Measurements from ENCODE around the gene GPC4. TPM values are rescaled to one million over a fixed set of nuclear protein-coding genes. Genes with fewer than 3 reads are reported as not detected.

The GPC4 gene
- polyA plus RNA-seq (2013, experiment 1 of 2; ENCODE audit: insufficient read length), result 29.7 TPM
- 30.5 TPM for polyA plus RNA-seq (2013, experiment 2 of 2; ENCODE audit: insufficient read length)

DNA sequence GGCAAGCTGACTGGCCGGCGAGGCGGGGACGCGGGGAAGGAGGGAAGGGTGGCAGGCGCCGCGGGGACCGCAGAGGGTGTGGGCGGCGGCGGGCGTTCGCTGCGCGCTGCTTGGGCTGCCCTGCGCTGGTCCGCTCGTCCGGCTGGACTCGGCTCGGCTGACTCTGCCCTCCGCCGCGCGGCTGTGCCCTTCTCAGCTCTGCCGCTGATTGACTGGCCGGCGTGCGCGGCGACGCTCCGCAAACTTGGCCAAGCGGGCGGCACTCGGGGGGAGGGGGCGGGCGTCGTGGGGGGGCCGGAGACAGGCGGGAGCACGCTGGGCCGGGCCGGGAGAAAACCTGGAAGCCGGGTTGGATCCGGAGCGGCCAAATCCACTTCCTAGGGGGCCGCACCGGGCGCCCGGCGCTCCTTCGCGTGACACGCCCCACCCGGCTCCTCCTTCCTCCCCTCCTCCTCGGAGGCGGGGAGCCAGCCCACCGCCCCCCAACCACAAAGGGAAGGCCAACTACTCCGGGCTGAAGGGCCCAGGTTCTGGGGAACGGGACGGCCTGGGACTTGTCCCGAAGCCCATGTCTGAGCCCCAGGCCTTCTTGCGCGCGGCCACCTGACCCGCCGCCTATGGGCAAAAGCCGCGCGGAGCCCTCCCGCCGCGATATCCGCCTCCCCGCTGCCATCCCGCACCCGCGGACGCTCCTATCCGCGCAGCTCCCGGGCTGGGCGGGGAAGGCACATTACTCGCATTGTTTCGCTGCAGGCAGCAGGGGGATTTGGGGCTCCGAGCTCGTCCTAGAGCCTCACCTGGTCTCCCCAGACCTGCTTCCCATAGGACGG lies at the start of gene GPC4:
Gene GPC4, minus strand, starts transcription at position 214 of the 830 bp plus-strand sequence. CDS start 524 bp downstream, outside the sequence.
- peak; percentile 72 for DNase-seq

DNA sequence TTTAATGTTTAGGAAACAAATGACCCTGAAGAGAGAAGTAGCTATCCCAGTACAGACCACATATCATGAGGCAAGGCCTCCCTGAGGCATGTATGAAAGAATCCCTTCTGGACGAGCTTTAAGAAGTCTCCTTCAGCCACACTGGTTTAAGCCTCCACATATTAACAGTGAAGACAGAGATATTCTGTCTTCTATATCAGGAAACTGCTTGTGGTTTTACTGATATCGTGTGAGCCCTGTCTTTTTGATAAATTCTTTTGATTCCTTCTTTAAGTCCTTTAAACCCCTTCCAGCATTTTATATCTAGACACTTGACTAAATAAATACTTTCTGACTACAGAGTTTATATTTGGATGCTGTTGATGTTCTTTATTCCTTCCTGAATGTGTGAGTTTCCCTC lies 45.9 kb upstream of the GPC4 start:
- DNase-seq, result no peak

DNA sequence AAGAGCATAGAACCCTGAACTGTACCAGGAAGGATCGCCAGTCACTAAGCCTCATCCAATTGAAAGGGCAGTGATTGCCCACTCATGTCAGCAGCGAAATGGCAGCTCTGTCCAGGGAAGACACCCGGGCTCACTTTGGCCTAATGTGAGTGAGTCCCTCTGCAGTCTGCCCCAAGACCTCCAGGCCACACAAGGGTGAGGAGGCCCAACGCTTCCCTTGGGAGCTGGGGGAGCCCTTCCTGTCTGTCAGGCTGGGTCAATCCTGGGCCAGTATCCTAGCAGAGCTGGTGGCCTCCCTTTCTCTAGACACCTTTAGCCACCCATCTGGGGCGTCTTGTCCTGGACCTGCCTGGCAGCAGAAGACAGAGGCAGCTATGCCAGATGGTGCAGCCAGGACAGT lies 39.6 kb upstream of the GPC4 start:
- no peak for DNase-seq

DNA sequence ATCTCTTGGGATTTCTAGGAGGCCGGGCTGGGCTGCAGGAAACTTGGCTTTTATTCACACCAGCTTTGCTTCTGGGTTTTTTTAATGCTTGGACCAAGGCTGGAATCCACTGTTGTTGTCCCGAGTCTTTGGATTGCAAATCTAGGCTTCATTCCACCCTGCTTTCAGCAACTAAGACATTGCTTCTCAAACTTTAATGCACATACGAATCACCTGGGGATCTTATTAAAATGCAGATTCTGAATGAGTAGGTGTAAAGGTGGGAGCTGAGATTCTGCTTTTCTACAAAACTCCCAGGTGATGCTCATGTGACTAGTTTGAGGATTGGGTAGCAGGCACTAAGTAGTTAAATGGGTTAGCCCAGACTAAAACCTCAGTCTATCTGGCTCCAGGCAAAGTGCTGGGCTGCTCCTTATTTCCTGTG lies 39.2 kb upstream of the GPC4 start:
- DNase-seq, result no peak

DNA sequence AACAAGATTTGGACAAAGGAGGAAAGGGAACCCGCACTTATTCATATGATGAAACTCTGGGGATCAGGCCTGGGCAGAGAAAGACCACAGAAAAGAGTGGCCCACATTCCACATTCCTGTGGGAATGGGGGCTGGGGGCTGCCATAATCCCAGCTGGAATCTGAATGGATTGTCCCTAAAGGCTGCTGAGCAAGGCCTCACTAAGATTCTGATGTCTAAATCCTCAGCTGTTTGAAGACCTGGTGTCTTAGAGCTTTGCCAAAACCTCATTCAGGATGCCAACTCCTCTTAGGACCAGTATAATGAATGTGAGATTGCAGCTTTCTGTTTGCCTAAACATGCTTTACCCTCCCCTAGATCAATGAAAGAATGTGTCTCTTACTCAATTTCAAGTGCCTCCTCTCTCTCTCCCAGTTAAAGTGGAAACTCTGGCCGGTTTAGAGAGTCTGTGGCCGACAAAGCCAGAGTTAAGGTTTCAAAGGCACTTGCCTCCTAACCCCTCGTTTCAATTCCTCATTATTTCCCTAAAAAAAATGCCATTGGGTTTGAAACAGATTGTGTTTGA lies 33.3 kb upstream of the GPC4 start:
- peak; percentile 68 for DNase-seq

DNA sequence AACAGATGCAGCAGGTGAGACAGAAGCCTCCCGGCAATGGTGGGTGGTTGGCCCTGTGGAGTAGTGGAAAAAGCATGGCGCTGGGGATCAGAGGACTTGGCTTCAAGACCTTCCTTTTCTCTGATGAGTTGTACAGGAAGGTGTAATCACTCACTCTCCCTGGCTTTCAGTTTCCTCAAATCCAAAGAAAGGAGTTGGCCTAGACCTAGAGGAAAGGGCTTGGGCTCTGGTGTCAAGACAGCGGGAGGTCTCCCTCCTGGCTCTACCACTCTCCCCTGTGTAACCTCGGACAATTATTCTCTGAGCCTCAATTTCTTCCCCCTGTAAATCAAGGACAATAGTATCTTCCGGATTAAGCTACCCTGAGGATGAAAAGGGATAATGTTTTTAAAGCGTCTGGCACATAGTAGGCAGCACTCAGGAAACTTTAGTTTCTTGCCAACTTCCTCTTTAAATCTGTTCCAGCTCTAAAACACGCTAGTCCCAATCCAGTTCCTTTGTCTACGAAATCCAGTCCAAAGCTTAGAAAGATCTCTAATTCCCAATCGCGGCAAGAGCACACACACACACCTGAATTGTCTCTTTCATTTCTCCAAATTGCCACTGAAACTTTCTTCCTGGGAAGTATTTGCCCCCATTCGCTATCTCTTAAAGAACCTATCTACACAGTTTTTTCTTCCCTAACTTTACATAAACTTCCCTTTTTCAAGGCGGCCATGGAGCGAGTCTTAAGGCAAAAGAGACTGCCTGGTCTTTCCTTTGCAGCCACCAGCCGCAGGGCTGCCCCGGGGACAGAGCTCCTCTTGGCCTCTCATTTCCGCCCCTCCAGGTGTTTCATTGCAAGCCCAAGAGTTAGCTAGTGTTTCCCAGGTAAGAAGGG lies 29.9 kb upstream of the GPC4 start:
- no peak for DNase-seq

DNA sequence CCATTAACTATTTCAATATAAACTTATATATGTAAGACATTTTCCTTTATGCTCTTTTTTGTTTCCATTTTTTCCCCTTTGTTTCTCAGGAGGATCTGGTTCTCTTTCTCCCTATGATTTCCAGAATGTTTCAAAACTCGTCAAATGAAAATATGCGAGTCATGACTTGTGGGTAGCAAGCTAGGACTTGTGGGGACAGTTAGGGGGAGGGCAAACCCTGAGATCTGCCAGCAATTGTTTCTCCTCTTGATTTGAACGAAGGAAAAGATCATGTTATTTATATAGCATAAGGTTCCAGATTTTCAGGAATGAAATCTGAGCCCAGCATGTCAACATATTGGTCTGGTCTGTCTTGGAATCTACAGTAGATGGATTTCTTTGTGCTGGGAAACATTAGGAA lies 28.9 kb upstream of the GPC4 start:
- peak; percentile 9 for DNase-seq

DNA sequence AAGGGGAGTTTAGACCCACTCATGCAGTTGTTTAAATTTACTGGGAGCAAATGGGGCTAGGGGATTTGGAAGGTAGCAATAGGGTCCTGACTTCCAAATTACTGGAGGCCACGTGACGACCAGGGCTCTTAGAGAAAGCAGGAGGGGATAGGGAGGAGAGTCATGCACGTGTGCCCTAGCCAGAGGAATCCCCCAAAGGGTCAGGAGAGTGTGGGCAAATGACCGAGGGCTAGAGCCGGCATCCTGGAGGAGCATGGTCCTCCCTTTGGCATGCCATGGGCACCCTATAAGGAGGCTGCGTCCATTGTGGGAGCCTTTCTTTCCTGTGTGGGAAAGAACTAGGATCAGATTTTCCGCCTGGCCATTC lies 25.5 kb upstream of the GPC4 start:
- DNase-seq, result no peak

DNA sequence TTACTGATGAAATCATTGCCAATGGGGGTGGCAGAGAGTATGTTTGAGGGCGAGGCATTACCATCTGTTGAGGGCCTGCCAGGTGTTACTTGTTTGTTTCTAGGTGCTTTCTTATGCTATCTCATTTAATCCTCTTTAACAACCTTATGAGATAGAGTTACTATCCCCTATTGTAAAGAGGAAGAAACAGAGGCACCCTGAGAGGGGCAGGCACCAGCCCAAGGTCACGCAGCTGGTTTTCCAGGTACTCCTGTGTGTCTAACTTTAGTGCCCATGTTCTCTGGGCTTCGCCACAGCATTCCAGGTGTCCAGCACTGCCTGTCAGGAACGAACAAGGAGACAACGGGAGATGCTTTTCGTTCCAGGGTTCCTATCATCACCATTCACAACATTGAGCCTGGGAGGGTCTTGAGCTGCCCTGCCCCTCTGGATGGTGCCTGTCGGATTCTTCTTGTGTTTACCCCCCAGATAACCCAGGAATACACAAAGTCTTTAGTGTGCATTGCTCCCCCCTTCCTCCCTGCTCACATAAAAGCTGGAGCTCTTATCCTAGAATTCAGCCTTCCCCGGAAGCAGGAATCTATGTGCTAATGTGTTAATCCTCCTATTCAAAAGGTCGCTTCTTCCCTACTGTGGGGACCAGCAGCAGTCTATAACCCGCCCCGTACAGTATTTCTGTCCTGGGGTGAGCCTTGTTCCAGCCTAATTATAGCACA lies 24.9 kb upstream of the GPC4 start:
- DNase-seq, result no peak

DNA sequence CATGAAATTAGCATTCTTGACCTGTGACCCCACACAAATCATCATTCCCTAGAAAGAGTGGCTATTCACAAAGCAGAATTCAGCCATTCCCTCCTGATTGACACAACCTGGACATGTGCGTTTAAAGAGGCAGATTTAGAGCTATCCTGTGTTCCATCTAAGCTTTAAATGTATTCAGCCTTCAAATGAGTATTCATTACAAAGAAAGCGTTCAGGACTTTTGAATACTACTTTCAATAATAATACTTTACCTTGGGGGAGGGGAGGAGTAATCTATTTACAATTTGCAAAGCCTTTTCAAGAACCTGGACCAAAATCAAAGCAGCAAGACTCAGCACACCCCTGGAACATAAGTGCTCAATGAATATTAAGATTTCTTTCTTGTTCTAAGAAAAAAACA lies 22.5 kb upstream of the GPC4 start:
- DNase-seq, result no peak

DNA sequence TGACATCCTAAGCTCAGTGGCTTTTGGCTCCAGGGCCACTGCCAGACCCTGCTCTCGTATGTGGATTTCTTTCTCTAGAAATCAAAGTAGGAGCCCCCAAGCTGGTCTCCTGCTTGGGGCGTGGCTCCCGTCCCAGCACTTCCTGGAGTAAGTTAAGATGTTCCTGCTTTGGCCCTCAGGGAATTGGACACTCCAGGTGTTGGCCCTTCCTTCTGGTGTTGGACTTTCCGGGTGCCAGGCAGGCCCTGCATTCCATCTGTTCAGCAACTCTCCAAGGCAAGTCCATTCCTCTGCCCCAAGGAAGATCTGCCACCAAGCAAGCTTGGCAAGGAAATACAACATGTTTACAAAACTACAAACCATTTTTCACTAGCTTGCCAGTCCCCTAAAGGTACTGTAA lies 22.1 kb upstream of the GPC4 start:
- no peak for DNase-seq

DNA sequence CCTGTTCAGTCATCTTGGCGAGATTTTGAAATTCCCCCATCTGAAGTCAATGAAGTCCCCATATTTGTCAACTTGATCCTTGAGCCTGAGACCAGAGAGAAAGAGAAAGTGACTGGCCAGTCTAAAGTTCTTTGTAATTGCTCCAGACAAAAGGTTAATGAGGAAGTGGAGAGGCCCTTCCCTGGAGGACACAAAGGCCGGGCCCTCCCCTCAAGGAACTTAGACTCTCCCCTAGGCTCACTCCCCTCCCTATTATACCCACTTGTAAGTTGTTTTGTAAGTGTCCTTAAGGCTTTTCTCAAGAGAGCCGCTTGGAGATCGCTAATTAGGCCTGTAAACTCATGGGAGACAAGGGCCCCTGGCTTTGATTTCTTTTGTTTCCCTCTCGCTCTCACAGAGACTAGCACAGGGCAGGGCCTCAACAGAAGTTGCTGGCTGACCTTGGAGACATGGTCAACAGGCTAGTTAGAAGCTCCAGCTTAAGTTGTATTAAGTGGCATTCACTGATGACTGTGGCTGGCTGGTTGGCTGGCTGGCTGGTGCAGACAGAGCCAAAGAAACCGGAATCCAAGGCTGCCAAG lies 20.3 kb upstream of the GPC4 start:
- no peak for DNase-seq

DNA sequence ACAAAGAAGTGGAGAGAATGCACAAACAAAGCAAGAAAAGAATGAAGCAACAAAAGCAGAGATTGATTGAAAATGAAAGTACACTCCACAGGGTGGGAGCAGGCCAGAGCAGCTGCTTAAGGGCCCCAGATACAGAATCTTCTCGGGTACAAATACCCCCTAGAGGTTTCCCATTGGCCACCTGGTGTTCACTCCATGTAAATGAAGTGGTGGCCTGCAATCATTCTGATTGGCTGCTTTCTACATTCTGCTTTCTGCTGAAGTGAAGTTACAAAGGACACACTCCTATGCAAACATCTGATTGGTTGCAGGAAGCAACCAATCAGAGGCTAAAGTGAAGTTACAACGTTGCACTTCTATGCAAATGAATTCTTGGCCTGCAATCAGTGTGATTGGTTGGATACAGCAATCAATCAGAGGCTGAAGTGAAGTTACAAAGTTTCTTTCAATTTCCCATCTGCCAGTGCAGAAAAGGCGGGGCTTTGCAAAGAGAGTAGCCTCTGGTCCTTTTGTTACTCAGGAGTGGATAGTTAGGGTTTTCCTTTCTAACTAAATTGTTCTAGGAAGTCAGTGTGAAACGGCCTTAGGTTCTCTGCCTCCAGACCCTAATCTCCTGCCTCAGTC lies 19.0 kb upstream of the GPC4 start:
- DNase-seq, result no peak

DNA sequence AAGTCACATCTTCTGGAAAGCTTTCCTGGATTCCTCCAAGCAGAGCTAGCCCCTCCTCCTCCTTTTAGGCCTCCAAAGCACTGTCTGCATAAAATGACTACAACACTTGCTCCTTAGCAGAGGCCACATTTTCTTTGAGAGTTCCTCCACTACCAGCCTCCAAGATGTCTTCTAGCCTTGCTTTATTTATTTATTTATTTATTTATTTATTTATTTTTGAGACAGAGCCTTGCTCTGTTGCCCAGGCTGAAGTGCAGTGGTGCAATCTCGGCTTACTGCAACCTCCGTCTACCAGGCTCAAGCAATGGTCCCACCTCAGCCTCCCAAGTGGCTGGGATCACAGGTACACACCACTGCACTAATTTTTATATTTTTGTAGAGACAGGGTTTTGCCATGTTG lies 4.6 kb upstream of the GPC4 start:
- no peak for DNase-seq

DNA sequence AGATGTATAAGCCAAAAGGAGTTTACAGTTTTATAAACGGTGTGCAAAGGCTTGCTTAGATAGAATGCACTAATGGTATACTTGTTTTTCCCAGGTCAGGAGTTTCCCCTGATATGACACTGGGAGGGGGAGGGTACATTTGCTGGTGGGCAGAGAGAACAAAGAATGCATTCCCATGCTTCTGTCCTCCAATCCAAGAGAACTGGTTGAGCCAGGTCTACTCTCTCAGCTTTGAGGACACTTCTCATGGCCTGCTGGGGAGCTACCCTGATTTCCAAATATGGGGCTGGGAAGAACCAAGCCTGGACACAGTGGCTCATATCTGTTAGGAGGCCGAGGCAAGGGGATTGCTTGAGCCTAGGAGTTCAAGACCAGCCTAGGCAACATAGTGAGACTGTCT lies 3.3 kb upstream of the GPC4 start:
- DNase-seq, result no peak

DNA sequence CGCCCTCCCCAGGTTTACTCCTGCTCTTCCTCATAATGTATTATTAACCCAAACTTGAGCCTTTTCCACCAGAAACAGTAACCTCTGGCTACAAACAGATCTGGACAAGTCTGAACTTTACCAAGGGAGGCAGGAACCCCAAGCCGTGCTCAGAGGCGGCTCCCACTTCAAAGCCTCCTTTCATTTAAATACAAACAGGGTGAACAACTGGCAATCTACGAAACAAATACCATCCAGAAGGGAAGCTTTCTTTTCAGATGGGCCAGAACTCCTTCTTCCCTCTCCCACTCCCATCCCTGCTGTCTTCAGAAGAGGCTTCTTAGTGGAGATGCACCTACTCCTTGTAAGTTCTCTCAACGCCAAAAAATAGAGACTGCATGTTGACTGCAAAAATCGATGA lies 2.1 kb upstream of the GPC4 start:
- DNase-seq, result no peak

DNA sequence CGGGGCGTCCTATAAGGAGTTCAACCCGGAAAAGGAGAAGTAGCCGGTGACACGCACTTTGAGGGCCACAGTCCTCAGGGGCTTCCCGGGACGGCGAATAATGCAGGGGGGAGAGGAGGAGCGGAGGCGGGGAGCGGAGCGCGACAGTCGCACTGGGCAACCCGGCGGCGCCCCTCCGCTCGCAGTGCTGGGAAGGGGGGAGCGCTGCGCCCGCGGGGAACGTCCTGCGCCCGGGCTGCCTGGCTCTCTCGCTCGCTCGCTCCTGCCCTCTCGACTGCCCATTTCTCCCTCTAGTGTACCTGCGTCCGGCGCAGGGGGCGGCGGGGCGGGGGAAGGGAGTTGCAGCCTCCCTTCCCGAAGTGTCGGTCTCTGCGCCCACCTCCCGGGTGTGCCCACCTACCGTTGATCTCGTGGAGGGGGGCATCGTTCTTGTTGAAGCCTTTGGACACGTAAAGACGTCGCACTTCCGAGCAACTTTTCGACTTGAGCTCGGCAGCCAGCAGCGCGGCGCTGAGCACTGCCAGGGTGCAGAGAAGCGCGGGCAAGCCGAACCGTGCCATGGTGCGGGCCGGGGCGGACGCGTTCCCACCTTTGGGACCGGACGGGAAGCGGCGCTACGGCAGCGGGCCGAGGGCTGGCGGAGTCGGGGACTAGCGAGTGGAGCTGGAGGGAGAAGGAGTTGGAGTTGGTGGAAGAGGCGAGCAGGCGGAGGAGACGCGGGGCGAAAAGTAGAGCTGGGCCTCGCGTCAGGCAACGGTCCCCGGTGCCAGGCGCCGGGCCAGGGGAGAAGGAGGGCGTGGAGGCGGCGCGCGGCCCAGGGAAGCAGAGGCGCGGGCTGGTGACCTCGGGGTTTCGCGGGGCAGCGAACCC lies 648 bp downstream of the GPC4 start:
- DNase-seq, result no peak

DNA sequence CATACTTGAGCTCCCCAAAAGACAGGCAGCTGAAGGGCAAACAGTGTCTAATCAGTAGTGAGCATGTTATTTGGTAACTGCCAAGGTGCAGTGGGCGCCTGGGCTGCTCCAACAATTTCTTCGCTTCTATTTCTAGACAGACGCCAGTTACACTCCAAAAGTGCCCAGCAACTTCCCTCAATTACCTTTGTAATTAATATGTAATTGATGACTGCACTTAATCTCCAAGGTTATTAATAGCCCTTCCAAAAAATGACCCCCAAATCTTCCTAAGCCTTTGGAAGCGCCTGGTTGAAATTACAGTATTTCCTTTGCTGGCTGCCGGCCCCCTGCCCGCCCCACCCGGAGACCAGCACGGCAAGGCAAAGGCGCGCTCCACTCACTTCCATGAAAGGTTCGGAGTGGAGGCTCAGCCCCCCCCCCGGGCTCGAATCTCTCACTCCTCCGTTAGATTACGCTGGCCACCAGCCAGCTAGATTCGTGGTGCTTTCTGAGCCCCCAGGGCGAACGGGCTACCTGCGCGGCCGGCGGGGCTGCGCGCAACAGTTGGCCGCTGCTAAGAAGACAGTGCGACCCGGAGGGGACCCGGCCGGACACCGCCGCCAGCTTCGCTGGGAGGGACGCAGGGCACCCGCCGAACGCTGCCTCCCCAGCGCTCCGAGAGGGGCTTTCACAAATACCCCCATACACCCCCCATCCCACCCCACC lies 1.9 kb downstream of the GPC4 start:
- no peak for DNase-seq

DNA sequence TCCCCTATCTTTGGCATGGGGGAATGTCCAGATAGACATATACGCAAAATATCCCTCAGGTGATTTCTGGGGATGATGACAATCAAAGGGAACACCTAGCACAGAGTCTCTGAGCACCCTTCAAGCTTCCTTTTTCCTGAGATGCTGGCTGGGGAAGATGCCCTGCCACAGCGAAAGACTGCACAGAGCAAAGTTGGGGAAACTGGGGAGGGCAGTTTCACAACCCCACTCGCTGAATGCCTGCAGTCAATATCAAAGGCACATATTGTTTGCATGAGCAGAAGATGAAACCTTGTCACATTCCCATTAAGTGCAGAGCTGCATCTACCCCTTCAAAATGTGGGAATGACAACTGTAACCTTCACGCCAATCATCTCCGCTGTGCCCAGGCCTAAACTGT lies 2.6 kb downstream of the GPC4 start:
- no peak for DNase-seq

DNA sequence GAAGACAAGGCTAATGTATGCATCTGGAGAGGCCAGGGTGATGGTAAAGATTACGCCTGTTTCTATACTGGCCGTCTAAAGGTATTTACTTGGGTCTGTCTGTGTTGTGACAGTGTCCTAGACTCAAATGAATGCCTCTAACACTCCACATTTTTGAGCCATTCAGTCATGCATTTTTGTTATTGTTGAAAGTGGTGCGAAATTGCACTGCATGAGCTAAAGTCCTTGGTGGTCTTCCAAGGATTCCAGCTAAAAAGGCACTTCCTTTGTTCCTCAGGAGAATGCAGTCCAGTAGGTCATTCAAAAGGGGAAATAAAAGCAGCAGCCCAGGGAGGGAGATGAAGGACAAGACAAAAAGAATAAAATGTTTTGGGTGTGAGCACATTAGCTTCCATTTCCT lies 3.0 kb downstream of the GPC4 start:
- DNase-seq, result peak; percentile 78
